Right atrium auricular region (tissue), 2 donors: Measurements from ENCODE around the gene PES1. TPM values are rescaled to one million over a fixed set of nuclear protein-coding genes. Genes with fewer than 3 reads are reported as not detected.
"Not testable (repeated sequence)": the region's sequence is repeated elsewhere in the genome, so short reads cannot be mapped to it uniquely, and the experiment has no call there.

Experiments
- DNase-seq: peaks from one replicate; pipeline ENCODE4 v3.0.0-alpha.2; 2019; ENCODE audit warnings: low spot score
- H3K27ac ChIP-seq, 2 donors: fragments of 200-600 bp; sonication (generic); 1 replicate in 1 of 2; 2 replicates in 1 of 2; pipeline ENCODE4 v1.5.1; 2016 to 2019
- H3K27me3 ChIP-seq, 2 donors: fragments of 200-600 bp; sonication (generic); one replicate each; pipeline versions ENCODE4 v1.5.1 to v1.6.0; 2017 to 2019
- H3K36me3 ChIP-seq: fragments of 200-600 bp; sonication (generic); one replicate; pipeline ENCODE4 v1.5.1; 2016
- H3K4me1 ChIP-seq, 2 donors: fragments of 200-600 bp; sonication (generic); one replicate each; pipeline versions ENCODE4 v1.5.1 to v1.6.0; 2017 to 2019
- H3K4me3 ChIP-seq, 2 donors: fragments of 200-600 bp; sonication (generic); 1 replicate in 1 of 2; 2 replicates in 1 of 2; pipeline ENCODE4 v1.5.1; 2017 to 2019; ENCODE audit warnings: mild to moderate bottlenecking in 1 of 2, moderate library complexity in 1 of 2
- H3K9me3 ChIP-seq, 2 donors: fragments of 200-600 bp; sonication (generic); one replicate each; pipeline ENCODE4 v1.5.1; 2019
- CTCF ChIP-seq, 2 donors: fragments of 200-600 bp; sonication (generic); IDR thresholded peaks; one replicate each; pipeline ENCODE4 v1.5.1; 2019; ENCODE audit warnings: antibody characterized with exemption in 2 of 2
- total RNA-seq, 2 donors: library from RNA; depleted of rRNA; stranded (reverse); fragments of >200 nt; gene quantifications; one replicate each; pipeline ENCODE4 v1.1.0, GENCODE V29; 2016

The PES1 gene
- total RNA-seq, 2 donors from 2014 or later, result 13.2 to 33.5 TPM

DNA sequence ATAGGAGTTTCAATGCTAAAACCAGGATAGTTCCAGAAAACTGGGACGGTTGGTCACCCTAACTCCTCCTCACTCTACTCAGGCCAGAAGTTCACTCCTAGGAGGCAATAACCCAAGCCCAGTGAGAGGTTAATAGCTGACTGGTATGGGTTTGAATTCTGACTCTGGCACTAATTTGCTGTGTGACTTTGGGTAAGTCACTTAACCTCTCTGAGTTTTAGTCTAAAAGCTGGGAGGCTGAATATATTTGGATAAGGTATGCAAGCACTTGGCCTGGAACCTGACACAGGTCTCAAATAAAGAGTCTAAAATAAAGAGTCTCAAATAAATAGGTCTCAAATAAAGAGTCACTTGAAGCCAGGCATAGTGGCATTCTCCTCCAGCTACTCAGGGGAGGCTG lies 39.0 kb downstream of the PES1 start:
- no peak for DNase-seq
- H3K36me3 ChIP-seq, result no peaks in the 10 kb centered on the region
- no peak overlapping the region for H3K4me3 ChIP-seq
- TF ChIP-seq CTCF (IDR thresholded peaks at IDR 0.05), result no peak
- no peak overlapping the region for H3K27ac ChIP-seq
- no peaks in the 10 kb centered on the region for H3K9me3 ChIP-seq
- no peaks in the 10 kb centered on the region for H3K27me3 ChIP-seq
- H3K4me1 ChIP-seq, result no peaks in the 10 kb centered on the region

DNA sequence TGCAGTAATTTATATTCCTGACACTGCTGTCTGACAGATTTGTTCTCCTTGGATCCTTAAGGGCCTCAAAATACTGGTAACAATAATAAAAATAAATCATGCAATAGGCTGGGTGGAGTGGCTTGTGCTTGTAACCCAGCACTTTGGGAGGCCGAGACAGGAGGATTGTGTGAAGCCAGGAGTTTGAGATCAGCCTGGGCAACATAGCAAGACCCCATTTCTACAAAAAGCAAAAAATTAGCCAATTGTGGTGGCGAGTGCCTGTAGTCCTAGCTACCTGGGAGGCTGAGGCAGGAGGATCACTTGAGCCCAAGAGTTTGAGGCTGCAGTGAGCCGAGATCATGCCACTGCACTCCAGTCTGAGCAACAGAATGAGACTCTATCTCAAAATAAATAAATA lies 39.9 kb downstream of the PES1 start:
- H3K27me3 ChIP-seq, H3K36me3 ChIP-seq, H3K9me3 ChIP-seq, H3K27ac ChIP-seq, H3K4me1 ChIP-seq, H3K4me3 ChIP-seq, DNase-seq: not testable (repeated sequence)

GRCh38 chr22:30547188-30547587 lies 44.5 kb downstream of the PES1 start:
- no peak overlapping the region for H3K4me3 ChIP-seq
- H3K9me3 ChIP-seq, result no peaks in the 10 kb centered on the region
- H3K27me3 ChIP-seq, result peaks cover 0 to 4% of the 10 kb centered on the region in 2 donors
- no peak for DNase-seq
- no peaks in the 10 kb centered on the region for H3K36me3 ChIP-seq
- TF ChIP-seq CTCF (IDR thresholded peaks at IDR 0.05), result no peak
- no peak overlapping the region for H3K27ac ChIP-seq
- peaks cover 0 to 7% of the 10 kb centered on the region in 2 donors for H3K4me1 ChIP-seq

DNA sequence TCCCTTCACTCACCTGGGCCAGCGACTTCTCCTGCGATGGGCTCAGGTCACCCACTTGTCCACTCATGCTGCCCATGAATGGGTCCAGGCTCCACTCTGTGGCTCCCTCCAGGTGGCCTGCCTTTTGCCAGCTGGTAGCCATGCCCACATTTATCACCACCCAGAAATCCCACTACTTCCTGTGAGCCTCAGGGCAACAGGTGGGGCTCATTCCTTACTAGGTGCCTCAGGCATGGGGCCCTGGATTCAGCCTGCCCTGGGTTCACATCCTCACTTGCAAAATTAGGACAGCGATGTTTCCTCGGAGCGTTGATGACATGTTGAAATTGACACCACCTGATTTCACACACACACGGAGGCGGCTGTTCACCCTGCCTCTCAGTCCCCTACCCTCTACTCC lies 45.1 kb downstream of the PES1 start, which contains the start of gene SEC14L6:
Gene SEC14L6, minus strand, starts transcription at position 126 of the 400 bp plus-strand sequence. Its CDS starts 59 bp downstream, at position 67.
- H3K4me3 ChIP-seq, result no peak within 1 kb of the TSS
- peaks cover 0 to 12% of the 10 kb centered on the region in 2 donors for H3K4me1 ChIP-seq
- no peak for TF ChIP-seq CTCF (IDR thresholded peaks at IDR 0.05)
- no peaks in the 10 kb centered on the region for H3K9me3 ChIP-seq
- no peak for DNase-seq
- H3K36me3 ChIP-seq, result no peaks in the 10 kb centered on the region
- peaks cover 0 to 10% of the 10 kb centered on the region in 2 donors for H3K27me3 ChIP-seq
- no peak within 1 kb of the TSS for H3K27ac ChIP-seq

- Histone ChIP-seq H3K36me3 (no peaks in the 10 kb centered on the region), H3K4me1 (peaks cover 0 to 12% of the 10 kb centered on the region in 2 donors), H3K27me3 (peaks cover 0 to 11% of the 10 kb centered on the region in 2 donors), H3K9me3 (no peaks in the 10 kb centered on the region), H3K4me3 (peak overlapping the region in 1 of 2 donors; percentile 46), H3K27ac (no peak overlapping the region)
- no peak for TF ChIP-seq CTCF (IDR thresholded peaks at IDR 0.05)
- no peak for DNase-seq
These were observed 48.9 kb downstream of the PES1 start for GRCh38 chr22:30542811-30543188.

- Histone ChIP-seq H3K27ac (no peak overlapping the region), H3K36me3 (no peaks in the 10 kb centered on the region), H3K9me3 (no peaks in the 10 kb centered on the region), H3K4me3 (peak overlapping the region; percentile 5 to 46), H3K4me1 (peaks cover 0 to 12% of the 10 kb centered on the region in 2 donors), H3K27me3 (peaks cover 0 to 11% of the 10 kb centered on the region in 2 donors)
- DNase-seq, result no peak
- no peak for TF ChIP-seq CTCF (IDR thresholded peaks at IDR 0.05)
These were observed 49.5 kb downstream of the PES1 start for GRCh38 chr22:30541961-30542810.

- Histone ChIP-seq H3K27me3 (peaks cover 0 to 11% of the 10 kb centered on the region in 2 donors), H3K4me1 (peaks cover 0 to 12% of the 10 kb centered on the region in 2 donors)
- DNase-seq, H3K27ac ChIP-seq, H3K4me3 ChIP-seq, H3K36me3 ChIP-seq, H3K9me3 ChIP-seq: not testable (repeated sequence)
These were observed 50.2 kb downstream of the PES1 start for GRCh38 chr22:30541511-30541910.
